Measurements from ENCODE around the gene IRF2BPL.

IRF2BPL gene

GRCh38 chr14:77009014-77009413 lies 19.5 kb downstream of the IRF2BPL start:
- DNase-seq, result no peak

DNA sequence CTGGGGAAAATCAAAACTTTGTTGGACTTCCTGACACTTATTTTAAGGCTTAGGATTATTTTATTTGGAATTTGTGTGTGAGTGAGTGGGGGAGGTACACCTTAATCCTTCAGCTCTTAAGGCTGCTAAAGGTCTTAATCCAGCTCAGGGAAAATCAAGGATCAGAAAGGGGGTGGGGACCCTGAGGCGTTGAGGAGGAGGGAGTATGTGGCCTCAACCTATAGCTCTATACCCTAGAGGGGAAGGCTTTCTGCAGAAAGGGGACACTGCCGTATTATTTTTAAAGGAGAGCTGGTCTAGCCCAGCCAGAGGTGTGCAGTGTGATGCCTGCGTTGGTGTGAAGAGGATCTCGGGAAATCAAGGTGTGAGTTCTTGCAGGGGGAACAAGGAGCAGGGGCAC lies 20.0 kb downstream of the IRF2BPL start:
- DNase-seq, result no peak

DNA sequence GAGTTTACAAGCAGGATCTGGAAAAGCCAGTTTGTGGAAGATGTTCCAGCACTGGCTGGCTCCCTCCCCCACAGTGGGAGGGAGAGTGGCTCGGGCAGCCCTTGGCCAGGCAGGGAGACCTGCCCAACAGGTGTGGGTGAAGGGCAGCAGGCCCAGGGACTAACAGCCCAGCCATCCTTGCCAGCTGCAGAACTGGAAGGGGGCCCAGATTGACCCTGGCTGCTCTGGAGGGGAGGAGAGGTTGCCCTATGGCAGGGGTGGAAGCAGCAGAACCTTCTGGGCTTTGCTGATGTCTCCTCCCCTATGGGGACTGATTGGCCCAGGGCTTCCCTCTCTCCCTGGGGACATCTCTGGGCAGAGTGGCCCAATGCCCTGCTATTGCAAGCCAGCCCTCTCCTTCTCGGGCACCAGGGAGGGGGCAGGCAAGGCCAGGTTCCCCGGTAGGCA lies 20.5 kb downstream of the IRF2BPL start:
- DNase-seq, result peak; percentile 69

DNA sequence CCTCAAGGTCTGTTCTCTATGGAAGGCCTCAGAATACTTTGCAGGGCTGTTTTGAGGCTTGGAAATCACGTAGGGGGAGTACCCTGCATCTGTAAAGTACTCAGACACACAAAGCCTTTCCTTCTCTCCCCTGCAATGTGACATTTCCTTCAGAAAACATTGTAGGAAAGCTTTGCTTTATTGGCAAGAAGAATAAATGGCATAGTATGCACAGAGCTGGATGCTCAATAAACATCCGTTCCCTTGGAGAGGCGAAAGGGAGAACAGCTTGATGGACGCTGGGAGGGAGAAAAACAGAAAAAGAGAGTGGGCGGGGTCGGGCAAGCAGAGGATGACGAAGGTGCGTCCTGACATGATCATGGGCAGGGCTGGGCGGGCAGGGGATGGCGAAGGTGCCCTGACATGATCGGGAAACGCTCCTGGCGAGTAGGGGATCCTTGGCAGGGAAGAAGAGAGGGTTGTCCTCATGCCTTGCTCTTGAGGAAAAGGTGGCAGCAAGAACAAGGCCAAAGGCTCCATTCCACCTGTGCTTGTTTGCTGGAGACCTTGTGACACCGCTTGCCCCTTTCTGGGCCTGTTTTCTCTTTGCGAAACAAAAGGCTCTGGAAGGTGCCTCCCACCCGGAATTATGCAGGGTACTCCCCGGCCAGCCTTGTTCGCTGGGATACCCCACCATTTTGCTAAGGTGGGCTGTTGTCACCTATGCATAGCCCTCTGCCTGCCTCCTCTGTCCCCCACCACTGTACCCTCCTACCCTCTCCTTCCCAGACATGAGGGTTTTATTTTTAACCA lies 21.1 kb downstream of the IRF2BPL start:
- no peak for DNase-seq

- no peak for DNase-seq
Observed at GRCh38 chr14:77006132-77006531, 22.4 kb downstream of the IRF2BPL start.

DNA sequence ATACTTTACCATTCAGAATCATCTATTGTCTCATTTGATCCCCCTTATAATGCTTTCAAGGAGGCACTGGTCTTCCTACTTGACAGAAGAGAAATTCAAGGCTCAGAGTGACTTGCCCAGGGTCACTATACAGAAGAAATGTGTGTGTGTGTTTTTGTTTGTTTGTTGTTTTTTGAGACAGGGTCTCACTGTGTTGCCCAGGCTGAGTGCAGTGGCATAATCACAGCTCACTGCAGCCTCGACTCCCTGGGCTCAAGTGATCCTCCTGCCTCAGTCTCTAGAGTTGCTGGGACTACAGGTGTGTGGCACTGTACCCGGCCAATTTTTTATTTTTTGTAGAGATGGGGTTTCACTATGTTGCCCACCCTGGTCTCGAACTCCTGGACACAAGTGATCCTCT lies 22.9 kb downstream of the IRF2BPL start:
- no peak for DNase-seq

DNA sequence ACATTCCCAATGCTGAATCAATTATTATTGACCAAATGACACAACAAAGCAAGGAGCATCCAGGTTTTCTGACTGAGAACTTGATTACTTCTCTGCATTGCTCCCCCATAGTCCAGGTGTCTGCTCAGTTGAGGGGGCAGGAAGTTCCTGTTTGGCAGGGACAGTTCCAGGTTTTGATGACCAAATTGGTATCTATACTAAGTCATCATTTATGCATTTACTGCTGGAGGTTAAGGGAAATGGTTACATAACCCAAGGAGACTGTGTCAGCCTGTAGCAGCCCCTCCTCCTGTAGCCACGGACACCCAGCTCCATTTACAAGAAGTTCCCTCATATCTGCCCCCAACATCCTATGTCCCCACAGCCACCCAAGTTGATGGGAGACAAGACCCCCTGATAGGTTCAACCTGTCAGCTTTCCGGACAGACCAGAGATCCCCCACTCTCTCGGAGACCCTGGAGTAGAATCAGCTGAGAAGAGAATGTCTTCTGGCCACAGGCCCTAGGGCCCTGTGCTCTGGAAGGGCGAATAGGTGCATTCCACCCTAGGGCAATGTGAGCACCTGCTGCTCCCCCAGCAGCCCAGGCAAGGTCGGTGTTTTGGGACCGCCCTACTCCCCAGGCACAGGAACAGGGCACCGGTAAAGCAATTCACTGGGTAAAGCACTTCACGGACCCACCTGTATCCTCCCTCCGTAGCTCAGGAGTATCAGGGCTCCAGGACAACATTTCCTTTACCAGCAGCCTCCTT lies 23.6 kb downstream of the IRF2BPL start:
- no peak for DNase-seq

DNA sequence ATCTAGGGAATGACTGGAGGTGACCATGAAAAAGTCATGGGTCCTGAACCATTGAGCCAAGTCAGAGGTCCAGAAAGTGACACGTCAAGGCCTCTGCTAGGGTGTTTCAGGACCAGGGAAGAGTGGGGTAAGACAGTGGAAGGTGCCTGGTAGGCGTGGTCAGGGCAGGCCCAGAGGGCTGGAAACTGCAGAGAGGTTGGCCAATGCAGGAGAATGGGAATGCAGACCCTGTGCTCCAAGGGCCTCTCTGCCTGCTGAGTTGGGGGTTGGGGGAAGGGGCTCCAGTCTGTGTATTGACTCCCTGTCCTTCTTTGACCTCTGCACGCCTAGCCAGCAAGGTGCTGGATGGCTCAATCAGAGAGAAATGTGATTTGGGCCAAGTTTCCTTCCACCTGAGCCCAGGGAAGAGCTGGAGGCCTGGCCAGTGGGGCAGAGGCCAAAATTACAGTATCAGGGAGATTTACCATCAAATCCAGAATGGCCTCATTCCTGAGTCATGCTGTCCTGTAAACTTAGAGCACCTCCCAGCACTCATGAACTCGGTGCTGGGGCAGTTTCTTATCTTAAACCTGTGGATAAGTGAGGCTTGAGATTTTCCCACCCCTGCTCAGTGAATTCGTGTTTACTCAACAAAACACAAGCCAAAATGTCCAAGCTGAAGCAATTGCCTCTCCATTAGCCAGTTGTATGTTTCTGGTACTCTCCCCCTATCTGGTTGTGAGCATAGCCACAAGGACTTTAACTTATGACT lies 24.4 kb downstream of the IRF2BPL start:
- no peak for DNase-seq

- DNase-seq, result no peak
Observed at GRCh38 chr14:77002889-77003288, 25.6 kb downstream of the IRF2BPL start.

- no peak for DNase-seq
Observed at GRCh38 chr14:77002335-77002734, 26.2 kb downstream of the IRF2BPL start.

DNA sequence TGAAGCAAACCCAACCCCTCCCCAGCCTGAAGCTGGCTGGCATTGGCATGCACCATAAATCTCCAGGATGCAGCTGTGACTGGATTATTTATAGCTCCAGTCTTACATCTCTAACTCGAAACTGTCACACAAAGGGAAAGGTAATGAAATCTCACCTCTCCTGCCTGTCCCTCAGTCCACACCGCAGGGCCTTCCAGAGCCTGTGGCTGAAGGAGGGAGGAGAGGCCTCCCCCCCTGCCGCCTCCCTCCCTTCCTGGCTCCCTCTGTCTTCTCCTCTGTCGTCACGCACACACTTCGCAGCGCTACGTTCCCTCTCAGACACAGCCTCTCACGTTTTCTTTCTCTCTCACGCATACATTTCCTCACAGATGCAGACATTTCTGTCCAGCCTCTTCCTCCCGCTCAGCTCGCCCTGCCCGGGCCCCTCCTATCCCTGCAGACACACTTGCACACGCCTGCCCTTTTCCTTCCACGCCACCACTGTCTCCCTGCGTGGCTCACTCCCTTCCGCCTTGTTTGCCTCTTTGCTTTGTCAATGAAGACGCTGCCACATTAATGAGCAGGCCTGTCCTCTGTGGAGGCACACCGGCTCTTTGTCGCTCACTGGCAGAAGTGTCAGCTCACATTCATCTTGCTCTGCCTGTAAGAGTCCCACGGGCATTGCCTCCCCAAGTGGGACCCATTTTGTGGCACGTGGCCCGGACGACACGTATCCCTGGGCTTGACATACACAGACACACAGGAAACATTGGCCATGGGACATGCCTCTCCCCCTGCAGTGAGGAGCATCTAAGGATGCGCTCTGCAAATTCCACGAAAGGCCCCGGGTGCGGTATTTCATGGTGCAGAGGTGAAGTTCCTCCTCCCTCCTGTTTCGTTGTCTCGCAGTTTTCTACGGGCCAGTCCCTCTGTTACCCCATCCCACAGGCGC lies 27.9 kb downstream of the IRF2BPL start:
- DNase-seq, result peak; percentile 80

DNA sequence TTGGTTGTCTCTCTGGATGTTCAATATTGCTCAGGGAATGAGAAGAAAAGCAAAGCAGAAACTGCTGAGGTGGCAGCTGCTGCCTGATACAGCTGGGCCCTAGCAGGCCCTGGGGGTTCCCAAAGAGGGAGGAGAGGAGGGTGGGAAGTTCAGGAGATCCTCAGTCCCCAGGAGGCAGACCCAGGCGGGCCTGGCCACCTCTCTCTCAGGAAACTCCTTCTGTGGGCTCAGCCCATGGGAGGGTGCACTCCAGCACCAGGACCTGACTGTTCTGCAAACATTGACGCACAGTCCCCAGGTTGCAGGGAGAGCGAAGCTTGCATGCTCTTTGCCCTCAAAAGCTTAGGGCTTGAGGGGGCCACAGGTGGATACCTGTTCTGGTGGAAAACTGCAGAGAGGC lies 29.6 kb downstream of the IRF2BPL start:
- no peak for DNase-seq

- no peak for DNase-seq
Observed at GRCh38 chr14:76997257-76997970, 31.1 kb downstream of the IRF2BPL start.

GRCh38 chr14:76996563-76997146 lies 31.9 kb downstream of the IRF2BPL start:
- DNase-seq, result no peak

- no peak for DNase-seq
Observed at GRCh38 chr14:76995279-76996035, 33.1 kb downstream of the IRF2BPL start.

- no peak for DNase-seq
Observed at GRCh38 chr14:76993752-76994151, 34.8 kb downstream of the IRF2BPL start.

DNA sequence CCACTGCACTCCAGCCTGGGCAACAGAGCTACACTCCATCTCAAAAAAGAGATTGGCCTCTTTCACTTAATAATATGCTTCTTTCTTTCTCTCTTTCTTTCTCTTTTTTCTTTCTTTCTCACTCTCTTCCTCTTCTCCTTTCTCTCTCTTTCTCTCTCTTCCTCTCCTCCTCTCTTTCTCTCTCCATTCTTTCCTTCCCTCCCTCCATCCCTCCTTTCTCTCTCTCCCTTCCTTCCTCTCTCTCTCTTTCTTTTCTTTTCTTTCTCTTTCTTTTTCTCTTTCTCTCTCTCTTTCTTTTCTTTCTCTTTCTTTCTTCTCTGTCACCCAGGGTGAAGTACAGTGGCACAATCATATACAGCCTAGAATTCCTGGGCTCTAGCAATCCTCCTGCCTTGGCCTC lies 38.4 kb downstream of the IRF2BPL start:
- DNase-seq, result no peak

- DNase-seq, result no peak
Observed at GRCh38 chr14:76987956-76988520, 40.5 kb downstream of the IRF2BPL start.

DNA sequence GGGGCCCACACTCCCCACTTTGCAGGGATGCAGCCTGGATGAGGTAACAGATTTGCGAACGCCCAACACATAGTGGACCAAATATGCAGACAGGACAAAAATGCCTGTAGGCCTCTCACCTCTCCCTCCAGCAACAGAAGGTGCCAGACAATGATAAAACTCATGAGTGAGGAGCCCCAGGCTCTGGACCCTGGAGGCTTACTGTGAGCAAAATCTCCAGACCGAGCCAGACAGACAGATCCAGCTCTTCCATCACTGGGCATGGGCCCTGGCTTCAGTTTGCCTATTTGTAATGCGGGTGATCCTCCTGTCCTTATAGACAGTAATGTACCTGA lies 42.3 kb downstream of the IRF2BPL start:
- DNase-seq, result no peak

DNA sequence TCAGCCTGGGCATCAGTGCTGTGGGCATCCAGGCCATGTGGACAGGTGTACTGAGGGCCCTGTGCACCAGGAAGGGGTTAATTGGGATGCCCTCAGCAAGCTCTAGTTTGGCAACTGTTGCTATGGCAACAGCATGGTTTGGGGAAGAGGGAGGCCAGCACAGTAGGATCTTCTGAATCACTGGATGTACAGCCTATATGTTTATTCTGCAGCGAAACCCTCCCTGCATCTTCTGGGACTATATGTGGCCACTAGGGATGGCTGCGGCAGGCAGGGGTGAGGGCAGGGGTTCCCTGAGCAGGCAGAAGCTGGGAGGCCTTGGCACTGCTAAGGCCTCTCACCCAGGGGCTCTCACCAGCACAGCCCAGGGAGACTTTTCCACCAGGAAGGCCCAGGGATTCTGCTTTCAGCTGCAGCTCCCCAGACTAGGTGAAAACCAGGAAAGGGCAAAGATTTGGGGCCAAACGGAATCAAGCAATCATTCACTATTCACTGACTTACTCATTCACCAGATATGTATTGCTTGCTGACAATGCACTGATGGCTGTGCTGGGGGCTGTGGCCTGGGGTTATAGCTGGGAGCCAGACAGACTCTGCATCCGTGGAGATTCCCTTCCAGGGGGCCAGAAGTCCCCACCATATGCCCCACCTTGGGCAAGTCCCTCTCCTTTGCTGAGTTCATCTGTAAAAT lies 42.8 kb downstream of the IRF2BPL start:
- no peak for DNase-seq

Data from DMS79 treated with DMSO at 0.1 percent for 48 hours (cell line).